Measurements from ENCODE around the gene ZNF385A. TPM values are rescaled to one million over a fixed set of nuclear protein-coding genes. Genes with fewer than 3 reads are reported as not detected.

Gene ZNF385A
- total RNA-seq, 1 donor, result 2.2 TPM

GRCh38 chr12:54428050-54429013 is 43.8 kb upstream of the ZNF385A start:
- no peak overlapping the region for H3K4me3 ChIP-seq (ENCODE audit: low read depth, low read length)
- no peak for TF ChIP-seq CTCF (IDR thresholded peaks at IDR 0.05; ENCODE audit: insufficient read depth, low read depth, low read length)
- peak; percentile 45 for DNase-seq (ENCODE audit: low read depth)

DNA sequence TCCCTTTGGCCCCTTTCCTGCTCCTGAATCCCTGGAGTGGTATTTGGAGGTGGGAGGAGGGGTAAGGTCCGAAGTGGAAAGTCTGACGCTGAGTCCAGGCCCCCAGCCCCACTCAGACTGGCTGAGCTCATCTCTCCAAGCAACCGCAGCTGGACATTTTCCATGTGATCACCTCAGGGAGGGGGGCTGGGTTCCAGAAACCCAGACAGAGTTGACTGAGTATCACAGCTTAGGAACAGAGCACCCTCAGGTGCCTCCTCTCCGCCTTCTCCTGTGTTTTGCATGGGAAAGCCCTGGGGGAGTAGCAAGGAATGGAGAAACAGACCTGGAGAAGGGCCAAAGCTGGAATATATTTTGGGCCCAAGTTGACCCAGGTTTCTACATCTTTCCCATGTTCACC is 42.6 kb upstream of the ZNF385A start:
- DNase-seq (ENCODE audit: low read depth), result no peak
- no peak overlapping the region for H3K4me3 ChIP-seq (ENCODE audit: low read depth, low read length)
- TF ChIP-seq CTCF (IDR thresholded peaks at IDR 0.05; ENCODE audit: insufficient read depth, low read depth, low read length), result no peak

- DNase-seq (ENCODE audit: low read depth), result no peak
- no peak overlapping the region for H3K4me3 ChIP-seq (ENCODE audit: low read depth, low read length)
- no peak for TF ChIP-seq CTCF (IDR thresholded peaks at IDR 0.05; ENCODE audit: insufficient read depth, low read depth, low read length)
These were observed 42.2 kb upstream of the ZNF385A start for GRCh38 chr12:54426690-54427089.

DNA sequence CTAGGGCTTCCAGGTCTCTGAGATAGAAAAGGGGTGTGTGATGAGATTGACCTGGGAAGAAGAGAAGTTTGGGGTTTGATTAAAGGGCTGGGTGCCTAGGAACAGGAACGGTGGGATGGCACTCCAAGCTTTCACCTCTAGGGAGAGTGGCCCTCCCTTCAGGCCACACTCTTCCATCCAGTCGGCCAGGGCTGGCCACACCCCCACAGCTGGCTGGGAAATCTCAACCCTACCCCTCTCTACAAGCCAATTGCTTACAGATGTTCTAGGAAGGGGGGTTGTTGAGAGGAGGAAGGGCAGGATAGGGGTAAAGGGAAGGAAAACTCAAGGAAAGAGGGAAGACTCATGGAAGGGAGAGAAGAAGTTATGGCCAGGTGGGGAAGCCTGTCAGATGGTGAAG is 41.2 kb upstream of the ZNF385A start:
- no peak for DNase-seq (ENCODE audit: low read depth)
- no peak for TF ChIP-seq CTCF (IDR thresholded peaks at IDR 0.05; ENCODE audit: insufficient read depth, low read depth, low read length)
- no peak overlapping the region for H3K4me3 ChIP-seq (ENCODE audit: low read depth, low read length)

DNA sequence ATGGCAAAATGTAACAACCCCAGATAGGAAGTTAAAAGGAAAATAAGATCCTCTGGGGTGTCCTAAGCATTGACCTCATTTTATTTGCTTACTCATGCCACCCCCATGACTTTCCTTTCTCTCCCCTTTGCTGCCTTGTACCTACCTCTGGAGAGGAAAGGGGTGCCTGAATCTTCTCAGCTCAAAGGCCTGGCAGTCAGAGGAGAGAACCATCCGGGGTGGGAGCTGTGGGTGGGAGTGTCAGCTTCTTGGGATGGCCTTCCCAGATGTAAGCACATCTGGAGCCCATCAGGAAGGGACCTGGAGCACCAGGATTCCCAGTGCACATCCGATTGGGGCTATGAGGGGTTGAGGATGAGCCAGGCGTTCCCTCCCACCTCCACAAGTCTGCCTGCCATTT is 39.7 kb upstream of the ZNF385A start:
- no peak overlapping the region for H3K4me3 ChIP-seq (ENCODE audit: low read depth, low read length)
- DNase-seq (ENCODE audit: low read depth), result no peak
- no peak for TF ChIP-seq CTCF (IDR thresholded peaks at IDR 0.05; ENCODE audit: insufficient read depth, low read depth, low read length)

GRCh38 chr12:54423816-54424150 is 39.2 kb upstream of the ZNF385A start:
- TF ChIP-seq CTCF (IDR thresholded peaks at IDR 0.05; ENCODE audit: insufficient read depth, low read depth, low read length), result no peak
- DNase-seq (ENCODE audit: low read depth), result no peak
- no peak overlapping the region for H3K4me3 ChIP-seq (ENCODE audit: low read depth, low read length)

- no peak for TF ChIP-seq CTCF (IDR thresholded peaks at IDR 0.05; ENCODE audit: insufficient read depth, low read depth, low read length)
These were observed 37.3 kb upstream of the ZNF385A start for GRCh38 chr12:54421879-54422250.

More at GRCh38 chr12:54421879-54422250, 37.3 kb upstream of the ZNF385A start:
- no peak overlapping the region for H3K4me3 ChIP-seq (ENCODE audit: low read depth, low read length)
- no peak for DNase-seq (ENCODE audit: low read depth)
